NCI-H2029 treated with DMSO at 0.1 percent for 48 hours (cell line): ENCODE measurements around the gene OR10R2.

Experiments used
- DNase-seq: peaks from one replicate; lab custom pipeline; 2025; lab: John Stamatoyannopoulos, UW

Gene OR10R2

DNA sequence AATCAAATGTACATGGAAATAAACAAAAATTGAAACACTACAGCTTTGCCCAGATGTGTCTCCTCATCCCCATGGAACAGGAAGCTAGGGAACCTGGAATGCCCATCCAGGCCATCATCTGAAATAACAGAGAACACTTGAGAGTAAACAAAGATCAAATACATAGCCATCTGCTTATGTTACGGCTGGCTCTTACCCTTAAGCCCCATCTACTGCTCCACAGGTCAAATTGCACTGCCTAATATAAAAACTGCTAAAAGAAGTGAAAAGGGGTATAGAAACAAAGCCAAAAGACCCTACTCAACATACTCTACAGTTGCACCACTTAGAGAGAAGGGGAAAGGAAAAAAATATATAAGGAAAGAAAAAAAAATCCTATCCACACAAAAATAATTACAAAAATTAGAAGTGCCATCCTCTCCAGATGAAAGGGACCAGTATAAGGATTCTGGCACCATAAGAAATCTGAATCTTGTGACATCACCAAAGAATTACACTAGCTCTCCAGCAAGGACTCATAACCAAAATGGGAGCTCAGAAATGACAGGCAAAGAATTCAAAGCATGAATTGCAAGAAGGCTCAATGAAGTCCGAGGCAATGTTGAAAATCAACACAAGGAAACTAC lies 55.3 kb downstream of the OR10R2 start:
- peak; percentile 26 for DNase-seq
